Pancreas (tissue), 10 donors: ENCODE results near the gene ABITRAM. TPM values are rescaled to one million over a fixed set of nuclear protein-coding genes. Genes with fewer than 3 reads are reported as not detected.

ENCODE experiments used
- ATAC-seq, 4 donors: fragments of 200-7000 bp; cut with Tn5 transposase; one replicate each; pipeline versions ENCODE4 v1.8.0 to v1.9.1; 2020; ENCODE audit warnings: mild to moderate bottlenecking in 4 of 4, moderate library complexity in 4 of 4
- DNase-seq, 6 donors: peaks; one replicate each; pipeline ENCODE4 v3.0.0-alpha.2; 2020
- FAIRE-seq: peaks from 2 replicates; lab custom pipeline; 2012; peaks lifted over from hg19 to GRCh38; lab: Jason Lieb, UNC
- H3K27ac ChIP-seq, 4 donors: fragments of 200-600 bp; sonication (generic); 1 replicate in 3 of 4; 2 replicates in 1 of 4; pipeline versions ENCODE4 v1.5.0 to v1.8.0; 2020
- H3K27me3 ChIP-seq, 4 donors: fragments of 200-600 bp; one replicate each; pipeline ENCODE4 v1.8.0; 2021
- H3K36me3 ChIP-seq, 3 donors: fragments of 200-600 bp; sonication (generic) in 1 of 3; one replicate each; pipeline versions ENCODE4 v1.5.0 to v1.8.0; 2020 to 2021
- H3K4me1 ChIP-seq, 3 donors: fragments of 200-600 bp; one replicate each; pipeline ENCODE4 v1.8.0; 2021
- H3K4me3 ChIP-seq, 4 donors: fragments of 200-600 bp; sonication (generic) in 2 of 4; one replicate each; pipeline versions ENCODE4 v1.5.0 to v1.8.0; 2020 to 2021
- H3K9me3 ChIP-seq, 4 donors: fragments of 200-600 bp; one replicate each; pipeline ENCODE4 v1.8.0; 2021
- CTCF ChIP-seq, 4 donors: fragments of 200-600 bp; sonication (generic) in 3 of 4; IDR thresholded peaks; one replicate each; pipeline versions ENCODE4 v1.5.0 to v1.8.0; 2021; ENCODE audit warnings: antibody characterized with exemption in 4 of 4
- intact Hi-C, 3 donors: fragments of 100-400 bp; cut with DNase I; formaldehyde crosslinking; loops; one replicate each; pipeline versions ENCODE4 v1.11.1 to v1.14.2; 2022
- polyA plus RNA-seq, 2 donors: library from polyadenylated mRNA; stranded (reverse); fragments of 200-250 nt; gene quantifications; one replicate each; pipeline ENCODE4 v1.2.3, GENCODE V29; 2013
- total RNA-seq, 6 donors: library from RNA; stranded (reverse); fragmentation: NEBNext Ultra II Directional in 4 of 6; extraction: Animal tissue kit (Norgen Biotek cat#: 25700) in 4 of 6; gene quantifications; one replicate each; pipeline versions ENCODE4 v1.2.1 to v1.2.4, GENCODE V29; 2021 to 2023
- donor health status: healthy with polysubstance abuse.
- donor health status: DM: no; HTN: no; CAD: no; lungs with moderate emphysema.
- donor health status: DM: no; HTN: no; CAD: no.
- donor health status: control.
- donor health status: control.
- donor health status: Bipolar disorder and iron deficiency.
- donor health status: DM: yes; HTN: yes; CAD: no.
- donor health status: DM: no; HTN: no; CAD: no.
- donor health status: DM: no; HTN: no; CAD: no.
- donor health status: DM: yes; HTN: yes; CAD: no.

Gene ABITRAM
- total and polyA plus RNA-seq, 8 donors: 5.7 to 8.1 (median 7.3) TPM

GRCh38 chr9:108983885-108984284 lies 49.7 kb downstream of the ABITRAM start:
- H3K9me3 ChIP-seq: no peaks in the 10 kb centered on the region
- no peaks in the 10 kb centered on the region for H3K4me1 ChIP-seq
- H3K4me3 ChIP-seq: no peak overlapping the region
- ATAC-seq (no peak), FAIRE-seq (no peak), DNase-seq (no peak)
- no peaks in the 10 kb centered on the region for H3K27me3 ChIP-seq
- no peaks in the 10 kb centered on the region for H3K36me3 ChIP-seq
- TF ChIP-seq CTCF (IDR thresholded peaks at IDR 0.05): no peak
- intact Hi-C loops: no loop called here
- no peak overlapping the region for H3K27ac ChIP-seq

Other genes starting within 250 kb of the ABITRAM start
- not detected for gene ACTL7B, start 78.4 kb upstream of the ABITRAM start, total RNA-seq
- not detected for gene ACTL7B, start 78.4 kb upstream of the ABITRAM start, polyA plus RNA-seq
- not detected for gene ACTL7A, start 72.1 kb upstream of the ABITRAM start, total RNA-seq
- not detected for gene ACTL7A, start 72.1 kb upstream of the ABITRAM start, polyA plus RNA-seq
- gene ELP1, start 276 bp upstream of the ABITRAM start, total RNA-seq: 10 to 100 TPM in 2 of 6 donors, 1 to 10 TPM in 4; 6.9 to 13.3 (median 8.8) TPM
- 10 to 100 TPM; 10.7 to 19.2 TPM for gene ELP1, start 276 bp upstream of the ABITRAM start, polyA plus RNA-seq
- 10 to 100 TPM in 4 of 6 donors, 1 to 10 TPM in 2; 8.8 to 19.1 (median 15.3) TPM for gene CTNNAL1, start 79.1 kb downstream of the ABITRAM start, total RNA-seq
- 10 to 100 TPM; 15.9 to 29.7 TPM for gene CTNNAL1, start 79.1 kb downstream of the ABITRAM start, polyA plus RNA-seq
- 10 to 100 TPM; 19.1 to 34.1 (median 24.1) TPM for gene TMEM245, start 185.5 kb downstream of the ABITRAM start, total RNA-seq
- 10 to 100 TPM in 1 of 2 donors, 1 to 10 TPM in 1; 4.9 to 14.4 TPM for gene TMEM245, start 185.5 kb downstream of the ABITRAM start, polyA plus RNA-seq
- 1 to 10 TPM in 2 of 6 donors, under 1 TPM in 4; 0.19 to 2.1 (median 0.80) TPM for gene FRRS1L, start 232.8 kb downstream of the ABITRAM start, total RNA-seq
- 1 to 10 TPM in 1 of 2 donors, under 1 TPM in 1; 0.42 to 3.0 TPM for gene FRRS1L, start 232.8 kb downstream of the ABITRAM start, polyA plus RNA-seq